ENCODE results near the gene SLC7A14. TPM values are rescaled to one million over a fixed set of nuclear protein-coding genes. Genes with fewer than 3 reads are reported as not detected.

The SLC7A14 gene
- total and polyA plus RNA-seq, 2 of the 13 experiments (the other 11 are each of a cell fraction or from before 2014, with no cell fraction given), result not detected

GRCh38 chr3:170490828-170491560, 94.9 kb downstream of the SLC7A14 start:
- Histone ChIP-seq H3K27me3 (ENCODE audit: control insufficient read depth in 1 of 2, insufficient read depth in 2 of 2, low read length in 2 of 2) (peaks cover 0 to 3% of the 10 kb centered on the region in 2 experiments; a peak in 1 of 5 replicates), H4K20me1 (ENCODE audit: insufficient read depth, low read length) (no peaks in the 10 kb centered on the region), H3K27ac (ENCODE audit: extremely low read length, insufficient read depth, low read length) (no peak overlapping the region), H3K4me1 (ENCODE audit: insufficient read depth, low read length) (peaks cover 79% of the 10 kb centered on the region), H3K9ac (ENCODE audit: insufficient read depth, low read depth, low read length) (no peak overlapping the region), H3K4me2 (ENCODE audit: low read depth, low read length) (no peak overlapping the region), H3K79me2 (ENCODE audit: insufficient read depth, low read length) (no peaks in the 10 kb centered on the region), H3K4me3 (replicated peaks in 1 of 3; ENCODE audit: insufficient read depth in 1 of 3, low read depth in 2 of 3, low read length in 3 of 3) (no peak overlapping the region), H3K9me3 (ENCODE audit: low read length) (no peaks in the 10 kb centered on the region), H3K36me3 (replicated peaks in 1 of 2; ENCODE audit: control insufficient read depth in 1 of 2, insufficient read depth in 2 of 2, low read length in 2 of 2) (no peaks in the 10 kb centered on the region), H2AFZ (ENCODE audit: low read length) (no peak overlapping the region)
- TF ChIP-seq ZNF121 (CRISPR knock-in tag; IDR thresholded peaks at IDR 0.05), result no peak
- no peak for TF ChIP-seq MXI1 (IDR thresholded peaks at IDR 0.05; ENCODE audit: borderline replicate concordance, low read depth, low read length)
- TF ChIP-seq ATF3 (CRISPR knock-in tag; IDR thresholded peaks at IDR 0.05), result no peak
- TF ChIP-seq ZNF709 (CRISPR knock-in tag; IDR thresholded peaks at IDR 0.05), result no peak
- TF ChIP-seq ZNF660 (CRISPR knock-in tag; IDR thresholded peaks at IDR 0.05; ENCODE audit: borderline replicate concordance, low read depth), result no peak
- no peak for TF ChIP-seq SP140L (CRISPR knock-in tag; IDR thresholded peaks at IDR 0.05; ENCODE audit: borderline replicate concordance)
- TF ChIP-seq ZNF280D (CRISPR knock-in tag; IDR thresholded peaks at IDR 0.05), result no peak
- no peak for TF ChIP-seq ZNF850 (CRISPR knock-in tag; conservative IDR thresholded peaks at IDR 0.05)
- TF ChIP-seq SYNCRIP (IDR thresholded peaks at IDR 0.05; ENCODE audit: insufficient read depth, low read depth, low read length), result no peak
- no peak for TF ChIP-seq ATF1 (CRISPR knock-in tag; IDR thresholded peaks at IDR 0.05)
- TF ChIP-seq ATF4 (CRISPR knock-in tag; IDR thresholded peaks at IDR 0.05), result no peak
- no peak for TF ChIP-seq ZNF224 (CRISPR knock-in tag; IDR thresholded peaks at IDR 0.05)
- TF ChIP-seq SIN3B (IDR thresholded peaks at IDR 0.05; ENCODE audit: low read length), result no peak
- TF ChIP-seq ZNF503 (CRISPR knock-in tag; IDR thresholded peaks at IDR 0.05), result no peak
- no peak for TF ChIP-seq FOXA1 (IDR thresholded peaks at IDR 0.05)
- no peak for TF ChIP-seq FOXA1 (CRISPR knock-in tag; IDR thresholded peaks at IDR 0.05)
- no peak for TF ChIP-seq SUZ12 (IDR thresholded peaks at IDR 0.05; ENCODE audit: low read depth, low read length)
- no peak for TF ChIP-seq ZNF784 (CRISPR knock-in tag; IDR thresholded peaks at IDR 0.05; ENCODE audit: borderline replicate concordance)
- TF ChIP-seq SIX4 (CRISPR knock-in tag; IDR thresholded peaks at IDR 0.05), result no peak
- no peak for ATAC-seq
- no peak for FAIRE-seq
- BruUV-seq (replicated peaks), result no TSS peak
- intact Hi-C loops (cut with micrococcal nuclease; ENCODE audit: unreplicated experiment), result loop anchor here (10.0 kb wide), 1 partner anchor 314 kb away; no protein-coding TSS in a partner anchor
- ChIA-PET POLR2A (no interaction called here), CTCF (ENCODE audit: low intra/inter-chr PET ratio, low total read pairs) (no interaction called here)
- DNase-seq (ENCODE audit: low spot score), result no peak
- 88% methylated on average over 2 of the region's 2 CpGs for WGBS (ENCODE audit: low lambda C conversion rate)
- in situ Hi-C loops (cut with HindIII; ENCODE audit: extremely low pct_ligation_motif_present, low pct_unique_long_range_greater_than_20kb), result no loop called here
